HG03025 (cell line): ENCODE measurements around the gene MORN4.
"Not testable (repeated sequence)": the region's sequence is repeated elsewhere in the genome, so short reads cannot be mapped to it uniquely, and the experiment has no call there.

Experiments
- ATAC-seq: cut with Tn5 transposase; IDR thresholded peaks from one replicate; pipeline ENCODE4 v1.9.1; 2021; ENCODE audit warnings: mild to moderate bottlenecking, moderate library complexity; ENCODE audit not compliant: unreplicated experiment, low FRiP score

The MORN4 gene

GRCh38 chr10:97632949-97633884, at the start of gene MORN4:
MORN4 (minus strand) TSS chr10:97633500; CDS start chr10:97619653, 13,847 bp downstream.
- ATAC-seq = peak; percentile 98

DNA sequence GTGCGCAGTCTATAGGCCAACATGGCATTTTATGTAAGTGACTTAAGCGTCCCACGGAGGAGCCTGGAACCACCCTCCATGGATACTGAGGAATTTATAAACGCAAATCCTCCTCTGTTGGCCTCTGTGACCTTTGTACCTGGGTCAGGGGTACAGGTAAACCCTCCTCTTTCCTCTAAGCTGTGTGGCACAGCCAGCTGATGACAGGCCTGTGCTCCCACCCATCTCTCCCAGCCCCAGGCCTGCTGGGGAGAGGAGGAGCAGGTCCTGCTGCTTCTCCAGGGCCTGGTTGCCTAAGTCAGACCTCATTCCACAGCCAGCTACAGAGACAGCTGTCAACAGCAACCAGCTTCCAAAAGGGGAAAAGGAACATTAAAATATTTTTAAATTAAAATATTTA, 48.7 kb upstream of the MORN4 start:
- ATAC-seq = no peak

GRCh38 chr10:97679594-97679993, 46.3 kb upstream of the MORN4 start:
- no peak for ATAC-seq

- no peak for ATAC-seq
Measured at GRCh38 chr10:97676770-97677581, 43.7 kb upstream of the MORN4 start.

- no peak for ATAC-seq
Measured at GRCh38 chr10:97675222-97675621, 41.9 kb upstream of the MORN4 start.

DNA sequence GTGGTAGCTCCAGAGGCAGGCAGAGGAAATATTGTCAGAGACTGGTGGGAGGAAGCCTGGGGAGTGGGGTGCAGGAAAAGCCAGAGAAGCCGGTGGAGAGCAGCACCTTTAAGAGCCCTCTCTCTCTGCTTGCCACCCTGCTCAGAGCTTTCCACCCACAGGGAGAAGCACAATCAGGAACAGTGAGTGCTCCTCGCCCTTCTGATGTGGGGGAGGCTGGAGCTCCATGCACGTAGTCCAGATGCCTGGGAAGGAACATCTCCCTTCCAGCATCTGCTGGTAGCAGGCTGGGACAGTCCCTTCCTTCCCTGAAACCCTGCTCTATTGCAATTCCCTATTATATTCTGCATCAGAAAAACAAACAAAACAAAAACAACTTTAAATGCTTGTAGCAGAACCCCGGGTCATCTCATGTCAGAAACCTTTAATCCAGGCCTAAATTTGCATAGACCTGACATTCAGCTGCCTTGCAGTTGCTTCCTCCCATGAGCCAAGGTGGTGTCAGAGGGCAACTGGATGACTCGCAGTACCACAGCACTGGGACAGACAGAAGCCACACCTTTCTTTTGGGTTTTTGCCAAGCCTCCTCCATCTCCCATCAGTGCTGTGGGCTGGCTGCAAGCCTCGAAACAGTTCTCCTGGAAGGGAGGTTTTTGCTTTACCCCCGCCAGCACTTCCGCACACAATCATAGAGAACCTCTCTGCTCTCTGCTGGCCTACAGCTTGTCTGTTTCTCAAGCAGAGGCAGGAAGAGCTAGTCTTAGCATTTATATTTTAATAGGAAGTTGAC, 40.6 kb upstream of the MORN4 start:
- ATAC-seq = no peak

- no peak for ATAC-seq
Measured at GRCh38 chr10:97669571-97669970, 36.3 kb upstream of the MORN4 start.

- no peak for ATAC-seq
Measured at GRCh38 chr10:97667463-97667862, 34.2 kb upstream of the MORN4 start.

DNA sequence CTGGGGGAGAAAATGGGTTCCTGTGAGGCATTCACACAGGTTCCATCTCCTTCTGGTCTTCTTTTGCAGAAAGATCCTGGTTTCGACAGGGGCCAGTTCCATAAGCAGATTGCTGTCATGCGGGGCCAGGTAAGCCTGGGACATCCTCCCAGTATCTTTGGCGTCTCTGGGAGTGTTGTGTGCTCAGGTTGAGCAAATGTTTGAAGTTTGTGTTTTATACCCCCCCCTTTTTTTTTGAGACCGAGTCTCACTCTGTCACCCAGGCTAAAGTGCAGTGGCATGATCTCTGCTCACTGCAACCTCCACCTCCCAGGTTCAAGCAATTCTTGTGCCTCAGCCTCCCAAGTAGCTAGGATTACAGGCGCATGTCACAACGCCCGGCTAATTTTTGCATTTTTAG, 33.7 kb upstream of the MORN4 start:
- ATAC-seq = no peak

DNA sequence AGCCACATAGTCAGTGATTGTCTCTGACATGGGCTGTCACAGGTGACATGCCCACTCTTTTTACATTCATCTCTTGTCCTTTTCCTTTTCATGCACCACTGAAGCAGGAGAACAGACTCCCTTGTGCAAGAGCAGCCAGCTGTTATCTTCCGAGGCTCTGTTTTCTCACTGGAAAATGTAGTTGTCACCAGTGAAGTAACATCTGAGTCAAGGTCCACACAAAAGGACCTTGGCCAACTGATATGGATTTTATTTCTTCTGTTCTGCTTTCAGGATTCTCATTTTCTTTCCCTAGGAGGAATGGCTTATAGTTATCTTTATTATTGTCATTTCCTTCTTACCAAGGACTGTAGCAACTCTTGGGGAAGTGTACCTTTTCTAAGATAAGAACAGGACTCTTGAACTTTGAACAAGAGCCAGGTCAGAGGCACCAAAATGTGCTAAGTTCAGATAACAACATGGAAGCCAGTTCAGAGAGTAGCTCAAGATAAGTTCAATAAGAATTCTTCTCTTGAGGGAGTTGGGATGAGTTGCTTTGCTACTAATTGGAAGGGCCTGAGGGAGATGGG, 31.1 kb upstream of the MORN4 start:
- ATAC-seq = no peak

DNA sequence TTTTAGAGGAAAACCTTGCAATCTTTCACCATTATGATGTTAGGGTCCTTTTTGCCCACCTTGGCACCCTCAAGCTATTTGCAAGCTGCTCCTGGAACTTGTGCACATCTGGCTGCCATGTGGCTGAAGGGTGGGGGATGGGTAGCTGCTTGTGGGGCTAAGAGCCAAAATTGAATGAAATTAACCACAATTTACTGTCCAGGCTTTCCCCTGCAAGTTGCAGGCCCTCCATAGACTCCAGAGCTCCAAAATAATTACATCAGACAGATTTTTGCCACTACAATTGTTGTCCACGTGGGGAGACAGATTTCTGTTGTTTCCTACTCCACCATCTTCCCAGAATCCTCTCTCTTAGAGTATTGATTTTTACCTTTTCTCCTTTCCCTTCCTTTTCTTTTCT, 26.3 kb upstream of the MORN4 start:
- ATAC-seq = no peak

GRCh38 chr10:97656777-97657176, 23.5 kb upstream of the MORN4 start:
- ATAC-seq = no peak

DNA sequence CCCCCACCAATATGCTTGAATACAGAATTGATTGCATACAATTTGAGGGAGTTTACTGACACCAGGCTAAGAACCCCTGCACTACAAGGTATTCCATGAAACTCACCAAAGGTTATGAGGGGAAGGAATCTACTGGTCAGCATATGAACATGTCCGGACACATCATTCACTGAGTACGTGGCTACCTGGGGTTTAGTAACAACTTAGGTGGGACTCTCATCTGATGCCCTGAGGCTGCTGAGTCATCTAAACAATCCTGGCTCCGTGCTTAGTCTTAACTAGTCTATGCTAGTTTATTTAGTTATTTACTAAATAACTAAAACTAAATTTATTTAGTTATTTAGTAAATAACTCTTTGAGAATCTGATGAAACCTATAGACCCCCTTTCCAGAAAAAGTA, 18.5 kb upstream of the MORN4 start:
- ATAC-seq = no peak

DNA sequence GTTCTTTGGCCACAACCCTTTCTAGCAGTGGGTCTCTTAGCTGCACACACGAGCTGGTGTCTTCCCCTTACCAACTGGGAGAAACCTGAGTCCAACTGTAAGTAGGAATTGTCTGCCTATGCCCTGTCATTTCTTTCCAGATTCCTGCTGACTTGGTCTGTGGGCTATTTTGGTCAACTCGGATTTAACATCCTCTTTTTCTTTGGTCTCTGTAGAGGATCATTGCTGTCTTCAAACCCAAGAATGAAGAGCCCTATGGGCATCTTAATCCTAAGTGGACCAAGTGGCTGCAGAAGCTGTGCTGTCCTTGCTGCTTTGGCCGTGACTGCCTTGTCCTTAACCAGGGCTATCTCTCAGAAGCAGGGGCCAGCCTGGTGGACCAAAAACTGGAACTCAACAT, 17.4 kb upstream of the MORN4 start:
- ATAC-seq = no peak

- ATAC-seq = not testable (repeated sequence)
Measured at GRCh38 chr10:97649405-97649750, 16.1 kb upstream of the MORN4 start.

GRCh38 chr10:97648562-97649404, 15.5 kb upstream of the MORN4 start:
- peak; percentile 95 for ATAC-seq

- no peak for ATAC-seq
Measured at GRCh38 chr10:97647556-97647955, 14.3 kb upstream of the MORN4 start.

- ATAC-seq = no peak
Measured at GRCh38 chr10:97644936-97645335, 11.6 kb upstream of the MORN4 start.

DNA sequence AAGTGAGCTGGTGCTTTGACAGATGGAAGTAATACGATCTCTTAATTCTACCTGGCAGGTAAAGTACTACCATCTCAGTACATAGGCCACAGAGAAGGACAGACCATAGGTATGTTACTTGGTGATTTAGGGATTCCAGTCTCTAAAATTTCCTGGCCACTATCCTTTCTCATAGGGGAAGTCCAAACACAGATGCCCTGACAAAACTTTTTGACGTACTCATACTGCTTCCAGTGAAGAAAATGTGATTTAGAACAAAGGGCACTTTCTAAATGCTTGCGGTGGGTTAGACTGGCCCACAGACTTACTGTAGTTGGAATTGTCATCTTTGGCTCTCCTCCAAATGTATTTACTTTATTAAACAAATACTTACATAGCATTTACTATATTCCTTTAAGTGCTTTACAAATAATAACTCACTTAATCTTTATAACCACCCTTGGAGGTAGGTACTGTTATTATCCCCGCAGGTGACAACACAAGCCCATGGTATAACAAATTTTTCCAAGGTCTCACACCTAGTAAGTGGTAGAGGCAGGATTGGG, 10.2 kb upstream of the MORN4 start:
- ATAC-seq = no peak
